Liver (tissue), 9 donors: ENCODE results near the gene PITPNC1. TPM values are rescaled to one million over a fixed set of nuclear protein-coding genes. Genes with fewer than 3 reads are reported as not detected.

ENCODE experiments used
- DNase-seq: peaks from one replicate; pipeline ENCODE4 v3.0.0-alpha.2; 2017; ENCODE audit warnings: low spot score
- H3K27ac ChIP-seq, 2 donors: one replicate each; pipeline ENCODE4 v1.7.0; 2013; ENCODE audit warnings: inconsistent platforms in 2 of 2, low read length in 2 of 2, control low read depth in 1 of 2, low read depth in 1 of 2, mild to moderate bottlenecking in 1 of 2
- H3K27me3 ChIP-seq, 4 donors: one replicate each; pipeline versions ENCODE4 v1.6.1 to v1.7.0; 2013; ENCODE audit warnings: low read length in 3 of 4, inconsistent platforms in 1 of 4, mild to moderate bottlenecking in 1 of 4, moderate library complexity in 1 of 4; ENCODE audit not compliant: control insufficient read depth in 4 of 4, insufficient read depth in 4 of 4
- H3K36me3 ChIP-seq, 4 donors: one replicate each; pipeline versions ENCODE4 v1.6.1 to v1.7.0; 2013; ENCODE audit warnings: low read length in 3 of 4, mild to moderate bottlenecking in 3 of 4, low read depth in 1 of 4, moderate library complexity in 1 of 4; ENCODE audit not compliant: control insufficient read depth in 4 of 4, insufficient read depth in 3 of 4
- H3K4me1 ChIP-seq, 4 donors: one replicate each; pipeline versions ENCODE4 v1.6.1 to v1.7.0; 2013; ENCODE audit warnings: low read length in 3 of 4, mild to moderate bottlenecking in 3 of 4, moderate library complexity in 1 of 4; ENCODE audit not compliant: control insufficient read depth in 4 of 4, insufficient read depth in 4 of 4
- H3K4me3 ChIP-seq, 3 donors: one replicate each; pipeline versions ENCODE4 v1.6.1 to v1.7.0; 2013; ENCODE audit warnings: low read length in 3 of 3, control low read depth in 1 of 3, low read depth in 1 of 3, mild to moderate bottlenecking in 1 of 3
- H3K9ac ChIP-seq, 2 donors: one replicate each; pipeline ENCODE4 v1.7.0; 2013; ENCODE audit warnings: low read length in 2 of 2, mild to moderate bottlenecking in 2 of 2, moderate library complexity in 2 of 2, control low read depth in 1 of 2, low read depth in 1 of 2
- H3K9me3 ChIP-seq, 4 donors: one replicate each; pipeline versions ENCODE4 v1.6.1 to v1.7.0; 2013; ENCODE audit warnings: low read length in 3 of 4; ENCODE audit not compliant: control insufficient read depth in 4 of 4
- ATF3 ChIP-seq: IDR thresholded peaks from 2 replicates; pipeline ENCODE4 v1.6.1; 2016; ENCODE audit warnings: antibody characterized with exemption
- CTCF ChIP-seq: fragments of 150-350 bp; IDR thresholded peaks from 2 replicates; pipeline ENCODE4 v1.5.1; 2017; ENCODE audit warnings: improper control_type of control experiment, low read depth, low read length; ENCODE audit not compliant: missing input control
- EGR1 ChIP-seq, 2 donors: IDR thresholded peaks; 2 replicates each; pipeline ENCODE4 v1.6.1; 2016 to 2018; ENCODE audit warnings: antibody characterized with exemption in 2 of 2, low read depth in 2 of 2
- FOXA1 ChIP-seq: IDR thresholded peaks from 2 replicates; pipeline ENCODE4 v1.6.1; 2016; ENCODE audit warnings: antibody characterized with exemption
- FOXA2 ChIP-seq: IDR thresholded peaks from 2 replicates; pipeline ENCODE4 v1.6.1; 2016; ENCODE audit warnings: antibody characterized with exemption
- GABPA ChIP-seq, 2 donors: IDR thresholded peaks in 1 of 2; conservative IDR thresholded peaks in 1 of 2; 2 replicates each; pipeline ENCODE4 v1.6.1; 2016; ENCODE audit warnings: antibody characterized with exemption in 2 of 2, mild to moderate bottlenecking in 1 of 2, moderate library complexity in 1 of 2
- HNF4A ChIP-seq, 2 donors: conservative IDR thresholded peaks; 2 replicates each; pipeline ENCODE4 v1.6.1; 2016; ENCODE audit warnings: antibody characterized with exemption in 2 of 2, mild to moderate bottlenecking in 2 of 2
- JUND ChIP-seq, 2 donors: IDR thresholded peaks; 2 replicates each; pipeline ENCODE4 v1.6.1; 2016; ENCODE audit warnings: antibody characterized with exemption in 2 of 2
- MAX ChIP-seq: IDR thresholded peaks from 2 replicates; pipeline ENCODE4 v1.6.1; 2016; ENCODE audit warnings: antibody characterized with exemption
- NR2F2 ChIP-seq: IDR thresholded peaks from 2 replicates; pipeline ENCODE4 v1.6.1; 2016; ENCODE audit warnings: antibody characterized with exemption
- RAD21 ChIP-seq, 2 donors: IDR thresholded peaks; 2 replicates each; pipeline ENCODE4 v1.6.1; 2016; ENCODE audit warnings: antibody characterized with exemption in 2 of 2, mild to moderate bottlenecking in 2 of 2
- REST ChIP-seq: IDR thresholded peaks from 2 replicates; pipeline ENCODE4 v1.6.1; 2016; ENCODE audit warnings: antibody characterized with exemption, mild to moderate bottlenecking
- RXRA ChIP-seq, 2 donors: IDR thresholded peaks; 2 replicates each; pipeline ENCODE4 v1.6.1; 2017 to 2018; ENCODE audit warnings: antibody characterized with exemption in 2 of 2, mild to moderate bottlenecking in 1 of 2
- SP1 ChIP-seq: IDR thresholded peaks from 2 replicates; pipeline ENCODE4 v1.6.1; 2018; ENCODE audit warnings: antibody characterized with exemption, mild to moderate bottlenecking
- TAF1 ChIP-seq: conservative IDR thresholded peaks from 2 replicates; pipeline ENCODE4 v1.6.1; 2016; ENCODE audit warnings: antibody characterized with exemption, mild to moderate bottlenecking
- ZBTB33 ChIP-seq: IDR thresholded peaks from 2 replicates; pipeline ENCODE4 v1.6.1; 2016; ENCODE audit warnings: antibody characterized with exemption
- WGBS: extraction: QIAGEN DNeasy Blood & Tissue Kit; methylation state at CpG from one replicate; pipeline ENCODE4 v1.1.7; 2013; 5-methylcytosine and 5-hydroxymethylcytosine counted together
- polyA plus RNA-seq, 2 donors: library from polyadenylated mRNA; stranded (reverse) in 1 of 2; unstranded in 1 of 2; fragments of 200-250 nt in 1 of 2; fragments of >200 nt in 1 of 2; fragmentation: Nextera tagmentation in 1 of 2; extraction: Ambion mirVana in 1 of 2; gene quantifications; one replicate each; pipeline versions ENCODE4 v1.2.1 to v1.2.3, GENCODE V29; 2013 to 2015
- total RNA-seq, 2 donors: library from RNA; depleted of rRNA; stranded (reverse); fragments of >200 nt; gene quantifications; one replicate each; pipeline ENCODE4 v1.2.3, GENCODE V29; 2014
- donor health status: healthy.
- donor health status: healthy.
- donor health status: healthy.
- donor health status: healthy.
- donor health status: healthy.

The PITPNC1 gene
- total and polyA plus RNA-seq, 4 donors = 2.3 to 10.2 (median 5.7) TPM

- Histone ChIP-seq H3K4me3 (no peak overlapping the region), H3K9ac (no peak overlapping the region), H3K9me3 (no peaks in the 10 kb centered on the region), H3K36me3 (no peaks in the 10 kb centered on the region), H3K27ac (no peak overlapping the region), H3K27me3 (no peaks in the 10 kb centered on the region), H3K4me1 (peaks cover 0 to 2% (median under 1%) of the 10 kb centered on the region in 4 donors)
- 98% methylated on average over 9 of the region's 9 CpGs for WGBS
- no peak for DNase-seq
- TF ChIP-seq RAD21 (IDR thresholded peaks at IDR 0.05) (no peak), FOXA1 (no peak), HNF4A (conservative IDR thresholded peaks at IDR 0.05) (no peak), RXRA (IDR thresholded peaks at IDR 0.05) (no peak), REST (no peak), NR2F2 (no peak), MAX (no peak), TAF1 (no peak), EGR1 (IDR thresholded peaks at IDR 0.05; ENCODE audit: low read depth in 2 of 2) (no peak), ATF3 (no peak), ZBTB33 (no peak), CTCF (no peak)
Measured at GRCh38 chr17:67619555-67619954, 242.5 kb downstream of the PITPNC1 start.

- no peaks in the 10 kb centered on the region for H3K9me3 ChIP-seq
- no peaks in the 10 kb centered on the region for H3K27me3 ChIP-seq
- TF ChIP-seq FOXA2 (no peak), JUND (IDR thresholded peaks at IDR 0.05) (no peak), ZBTB33 (no peak), FOXA1 (no peak), TAF1 (no peak), CTCF (no peak), RXRA (IDR thresholded peaks at IDR 0.05) (no peak), MAX (no peak), RAD21 (IDR thresholded peaks at IDR 0.05) (no peak), SP1 (no peak), GABPA (IDR thresholded peaks at IDR 0.05 in 1 of 2, conservative IDR thresholded peaks at IDR 0.05 in 1 of 2) (no peak)
- H3K9ac ChIP-seq = no peak overlapping the region
- DNase-seq = no peak
- peaks cover 0 to 2% (median under 1%) of the 10 kb centered on the region in 4 donors for H3K4me1 ChIP-seq
- H3K4me3 ChIP-seq = no peak overlapping the region
- no peaks in the 10 kb centered on the region for H3K36me3 ChIP-seq
- WGBS = 97% methylated on average over 8 of the region's 8 CpGs
- no peak overlapping the region for H3K27ac ChIP-seq
Measured at GRCh38 chr17:67620088-67620487, 243.0 kb downstream of the PITPNC1 start.
